GM23338 (cell line): ENCODE results near the gene SLC35B1.

Experiments used
- CREB1 ChIP-seq: fragments of 250-450 bp; sonication (Bioruptor Pico); IDR thresholded peaks from 2 replicates; pipeline ENCODE4 v1.5.0; 2020; ENCODE audit warnings: low read depth, mild to moderate bottlenecking, moderate library complexity
- CTCF ChIP-seq, 2 experiments: fragments of 200-600 bp in 1 of 2; sonication (generic) in 1 of 2; conservative IDR thresholded peaks; 2 replicates each; pipeline versions ENCODE4 v1.5.1 to v1.6.1; 2016 to 2017; ENCODE audit warnings: antibody characterized with exemption in 2 of 2, low read depth in 2 of 2, mild to moderate bottlenecking in 2 of 2, moderate library complexity in 1 of 2
- ETS1 ChIP-seq: IDR thresholded peaks from 2 replicates; pipeline ENCODE4 v1.6.1; 2016; ENCODE audit warnings: antibody characterized with exemption
- EZH2 ChIP-seq: fragments of 200-600 bp; sonication (generic); IDR thresholded peaks from one replicate; pipeline ENCODE4 v1.8.0; 2017; ENCODE audit warnings: antibody characterized with exemption, mild to moderate bottlenecking, low read depth; ENCODE audit not compliant: unreplicated experiment
- POLR2AphosphoS5 ChIP-seq: IDR thresholded peaks from 2 replicates; pipeline ENCODE4 v1.6.1; 2016; ENCODE audit warnings: antibody characterized with exemption, low read depth
- REST ChIP-seq: IDR thresholded peaks from one replicate; pipeline ENCODE4 v1.6.1; 2018; ENCODE audit warnings: antibody characterized with exemption; ENCODE audit not compliant: unreplicated experiment
- ZNF114 ChIP-seq: fragments of 250-450 bp; sonication (Bioruptor Pico); IDR thresholded peaks from 2 replicates; pipeline ENCODE4 v1.5.0; 2020; ENCODE audit warnings: mild to moderate bottlenecking, moderate library complexity
- ZNF331 ChIP-seq: fragments of 250-450 bp; sonication (Bioruptor Pico); IDR thresholded peaks from 2 replicates; pipeline ENCODE4 v1.5.0; 2020; ENCODE audit warnings: low read depth, mild to moderate bottlenecking, moderate library complexity

- no peak for TF ChIP-seq REST
- TF ChIP-seq CTCF (conservative IDR thresholded peaks at IDR 0.05; ENCODE audit: low read depth in 2 of 2): no peak
- no peak for TF ChIP-seq ZNF114 (CRISPR knock-in tag)
- no peak for TF ChIP-seq CREB1 (CRISPR knock-in tag)
- no peak for TF ChIP-seq EZH2
- no peak for TF ChIP-seq POLR2AphosphoS5
- no peak for TF ChIP-seq ETS1
- no peak for TF ChIP-seq ZNF331 (CRISPR knock-in tag)
Measured at GRCh38 chr17:49715717-49716279, 8.0 kb upstream of the SLC35B1 start.
